Stimulated activated naive CD8-positive, alpha-beta T cell treated with anti-CD3 and anti-CD28 coated beads, Interleukin-15, Interleukin-2, amounts not matched to agents 100 U/mL and 50 U/mL, for 24 hours (primary cell): ENCODE results near the gene TKT.
A peak's percentile ranks its signal among the peaks of the same experiment; 100 is the strongest.
"Not testable (repeated sequence)": the region's sequence is repeated elsewhere in the genome, so short reads cannot be mapped to it uniquely, and the experiment has no call there.

ENCODE experiments used
- ATAC-seq: fragments of 150-1000 bp; cut with Tn5 transposase; one replicate; pipeline ENCODE4 v1.10.0; 2021
- DNase-seq: peaks from one replicate; pipeline ENCODE4 v3.0.0; 2021

TKT gene

GRCh38 chr3:53260286-53260785 is 4.5 kb upstream of the TKT start:
- no peak for DNase-seq
- no peak for ATAC-seq

- no peak for DNase-seq
These were observed 3.8 kb upstream of the TKT start for GRCh38 chr3:53259427-53260259.

GRCh38 chr3:53258600-53259426 is 3.0 kb upstream of the TKT start:
- DNase-seq, result no peak
- ATAC-seq, result no peak

More at GRCh38 chr3:53259427-53260259, 3.8 kb upstream of the TKT start:
- ATAC-seq, result no peak

DNA sequence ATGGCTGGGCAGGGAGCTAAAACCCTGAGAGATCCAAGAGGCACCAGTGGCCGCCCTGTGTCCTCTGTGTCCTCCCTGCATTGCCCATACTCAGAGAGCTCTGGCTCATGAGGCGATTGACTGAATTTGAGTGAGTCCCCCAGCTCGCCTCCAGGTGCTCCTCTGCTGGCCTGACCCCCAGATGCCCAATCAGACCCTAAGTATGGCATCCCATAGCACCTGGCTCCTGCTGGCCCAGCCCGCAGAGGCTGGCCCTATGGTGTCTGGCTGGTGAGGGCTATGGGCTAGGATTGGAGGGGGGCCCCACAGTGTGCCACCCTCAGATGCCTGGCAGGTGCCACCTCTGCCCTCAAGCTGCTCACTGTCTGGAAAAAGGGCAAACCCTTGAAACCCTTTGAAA is 1.6 kb upstream of the TKT start:
- no peak for ATAC-seq
- no peak for DNase-seq

GRCh38 chr3:53256704-53257055 is 858 bp upstream of the TKT start:
- ATAC-seq (no peak), DNase-seq (no peak)

GRCh38 chr3:53255423-53255774 is 423 bp downstream of the TKT start:
- ATAC-seq (peak; percentile 50), DNase-seq (peak; percentile 49)

- DNase-seq, result peak; percentile 67
- peak; percentile 45 for ATAC-seq
These were observed 1.1 kb downstream of the TKT start for GRCh38 chr3:53254509-53255422.

DNA sequence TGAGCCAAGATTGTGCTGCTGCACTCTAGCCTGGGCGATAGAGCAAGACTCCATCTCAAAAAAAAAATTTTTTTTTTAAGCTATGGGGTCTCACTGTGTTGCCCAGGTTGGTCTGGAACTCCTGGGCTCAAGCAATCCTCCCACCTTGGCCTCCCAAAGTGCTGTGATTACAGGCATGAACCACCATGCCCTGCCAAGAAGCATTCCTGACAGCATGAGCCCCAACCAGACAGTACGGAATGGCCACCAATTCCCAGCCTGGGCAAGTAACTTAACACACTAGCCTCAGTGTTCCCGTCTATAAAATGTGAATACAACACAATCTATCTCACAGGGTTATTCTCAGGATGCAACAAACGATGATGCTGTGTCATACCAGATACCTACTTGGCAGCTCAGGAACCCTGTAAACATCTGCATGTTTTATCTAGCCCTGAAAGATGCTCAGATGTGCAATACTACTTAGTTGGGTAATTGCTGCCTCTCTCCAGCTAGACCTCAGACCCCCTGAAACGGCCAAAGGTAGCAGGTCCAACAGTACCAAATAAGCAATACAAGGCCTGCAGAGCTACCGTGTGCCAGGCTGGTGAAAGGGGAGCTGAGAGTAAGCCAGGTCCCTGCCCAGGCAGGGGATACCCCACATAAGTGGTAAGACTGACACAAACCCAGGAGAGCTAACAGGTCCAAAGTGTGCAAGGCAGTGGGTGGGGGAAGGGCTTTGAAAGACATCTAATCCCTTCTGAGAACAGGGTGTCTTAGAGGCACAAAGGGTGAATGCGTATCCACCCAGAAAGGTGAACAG is 1.9 kb downstream of the TKT start:
- ATAC-seq, result no peak
- peak; percentile 17 for DNase-seq

- not testable (repeated sequence) for DNase-seq, ATAC-seq
These were observed 2.9 kb downstream of the TKT start for GRCh38 chr3:53252947-53253322.

DNA sequence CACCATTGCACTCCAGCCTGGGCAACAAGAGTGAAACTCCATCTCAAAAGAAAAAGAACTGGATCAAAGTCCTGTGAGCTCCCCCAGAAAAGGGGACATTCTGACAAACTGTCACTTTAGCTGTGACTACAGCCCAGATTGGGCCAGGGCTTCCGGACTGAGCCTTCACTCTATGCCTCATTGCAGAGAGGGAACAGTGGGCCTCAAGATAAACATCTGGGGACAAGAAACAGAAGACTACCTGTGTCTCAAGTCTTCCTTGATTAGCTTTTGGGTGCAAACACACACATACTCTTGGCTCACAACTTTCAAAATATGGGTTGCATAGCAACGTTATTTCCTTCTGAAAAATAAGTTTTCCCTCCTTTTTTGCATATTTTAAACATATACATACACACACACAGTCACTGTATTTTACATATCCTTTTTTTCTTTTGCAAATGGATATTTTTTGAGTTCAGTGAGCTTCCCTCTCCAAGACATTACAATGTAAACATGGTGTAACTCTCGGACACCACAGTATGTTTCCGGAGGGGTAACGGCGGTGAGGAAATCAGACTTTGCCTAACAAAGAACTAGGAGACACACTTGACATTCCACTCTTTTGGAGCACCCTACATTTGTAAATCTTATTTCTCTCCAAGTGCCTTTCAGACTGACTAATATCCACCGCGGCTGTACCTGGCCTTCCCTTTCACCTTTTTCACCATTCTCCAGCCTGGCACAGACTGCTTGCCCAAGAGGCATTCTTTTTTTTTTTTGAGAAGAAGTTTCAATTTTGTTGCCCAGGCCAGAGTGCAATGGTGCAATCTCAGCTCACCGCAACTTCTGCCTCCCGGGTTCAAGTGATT is 3.5 kb downstream of the TKT start:
- no peak for ATAC-seq

GRCh38 chr3:53250881-53251605 is 4.8 kb downstream of the TKT start:
- ATAC-seq (no peak), DNase-seq (no peak)

More for the DNA sequence above, 3.5 kb downstream of the TKT start:
- no peak for DNase-seq

GRCh38 chr3:53250453-53250852 is 5.4 kb downstream of the TKT start:
- ATAC-seq, result no peak
- no peak for DNase-seq

DNA sequence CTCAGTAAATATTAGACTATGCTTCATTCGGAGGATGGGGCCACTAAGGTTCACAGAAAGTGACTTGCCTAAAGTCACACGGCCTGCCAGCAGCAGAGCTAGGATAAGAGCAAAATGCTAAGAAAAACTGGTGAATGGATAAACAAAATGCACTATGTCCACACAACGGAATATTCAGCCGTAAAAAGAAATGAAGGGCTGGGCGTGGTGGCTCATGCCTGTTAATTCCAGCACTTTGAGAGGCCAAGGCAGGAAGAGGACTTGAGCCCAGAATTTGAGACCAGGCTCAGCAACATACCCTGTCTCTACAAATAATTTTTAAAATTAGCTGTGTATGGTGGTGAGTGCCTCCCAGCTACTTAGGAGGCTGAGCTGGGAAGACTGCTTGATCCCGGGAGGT is 7.7 kb downstream of the TKT start:
- DNase-seq (no peak), ATAC-seq (no peak)

DNA sequence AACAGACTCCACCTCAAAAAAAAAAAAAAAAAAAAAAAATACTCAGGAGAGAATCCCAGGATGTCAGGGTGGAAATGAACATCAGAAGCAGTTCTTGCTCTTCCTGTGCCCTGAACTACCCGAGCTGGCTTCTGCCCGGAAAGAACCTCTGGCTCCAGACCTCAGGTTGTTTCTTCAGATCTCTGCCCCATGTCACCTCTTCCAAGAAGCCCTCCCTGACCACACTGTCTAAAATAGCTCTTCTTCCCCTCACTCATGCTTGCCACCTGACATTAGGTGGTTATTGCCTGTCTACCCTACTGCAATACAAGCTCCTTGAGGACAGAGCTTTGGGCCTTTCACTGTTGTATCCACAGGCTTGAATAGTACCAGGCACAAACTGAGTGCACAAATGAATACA is 8.2 kb downstream of the TKT start:
- ATAC-seq, result no peak
- no peak for DNase-seq

DNA sequence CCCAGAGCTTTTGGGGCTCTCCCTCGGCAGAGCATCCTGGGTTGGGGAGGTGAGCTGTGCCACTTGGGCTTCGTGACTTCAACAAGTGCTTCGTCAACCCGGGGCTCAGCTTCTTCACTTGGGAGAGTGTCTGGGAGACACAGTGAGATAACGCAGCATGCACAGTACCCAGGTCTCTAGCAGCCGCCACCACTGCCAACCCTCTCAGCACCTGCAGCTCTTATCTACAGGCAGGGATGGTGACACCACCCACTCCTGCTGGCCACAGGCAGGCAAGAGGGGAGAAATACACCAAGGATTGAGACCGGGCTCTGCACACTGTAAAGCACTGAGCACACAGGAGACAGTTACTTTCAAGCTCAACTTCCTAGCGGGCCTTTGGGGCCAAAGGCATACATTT is 11.6 kb downstream of the TKT start:
- no peak for DNase-seq
- no peak for ATAC-seq

DNA sequence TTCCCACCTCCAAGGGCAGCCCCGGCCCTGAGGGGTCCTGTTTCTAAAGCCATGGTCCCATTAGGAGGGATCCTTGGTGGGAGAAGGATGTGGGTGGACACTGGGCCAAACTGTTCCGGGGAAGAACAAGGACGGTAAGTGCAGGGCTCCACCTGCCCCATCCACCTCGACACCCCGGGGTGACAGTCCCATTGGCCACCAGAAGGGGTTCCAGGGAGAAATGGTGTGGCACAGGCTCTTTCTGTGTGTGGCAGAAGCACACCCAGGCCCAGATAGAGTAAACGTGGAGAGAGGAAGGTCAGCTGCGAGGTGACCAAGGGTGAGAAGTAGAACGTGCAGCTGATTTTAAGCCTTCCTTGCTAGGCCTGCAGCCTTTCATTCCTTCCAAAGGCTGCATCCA is 12.0 kb downstream of the TKT start:
- no peak for ATAC-seq
- DNase-seq, result no peak

DNA sequence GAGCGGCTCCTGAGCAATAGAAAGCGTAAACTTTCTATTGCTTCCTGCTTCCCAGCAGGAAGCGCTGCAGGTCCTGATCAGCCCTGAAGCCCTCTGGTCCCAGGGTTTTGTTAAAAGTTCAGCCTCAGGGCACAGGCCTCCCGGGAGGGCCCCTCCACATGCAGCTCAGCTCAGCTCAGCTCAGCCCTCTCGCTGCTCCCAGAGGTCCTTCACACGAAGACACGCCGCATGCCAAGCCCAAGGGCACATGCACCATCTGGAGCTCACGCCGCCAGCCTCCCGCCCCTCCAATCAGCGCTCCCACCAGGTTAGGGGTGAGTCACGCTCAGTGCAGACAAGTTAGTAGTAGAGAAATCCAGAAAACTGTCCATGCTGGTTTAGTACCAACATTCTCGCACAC is 12.7 kb downstream of the TKT start:
- DNase-seq (no peak), ATAC-seq (no peak)

DNA sequence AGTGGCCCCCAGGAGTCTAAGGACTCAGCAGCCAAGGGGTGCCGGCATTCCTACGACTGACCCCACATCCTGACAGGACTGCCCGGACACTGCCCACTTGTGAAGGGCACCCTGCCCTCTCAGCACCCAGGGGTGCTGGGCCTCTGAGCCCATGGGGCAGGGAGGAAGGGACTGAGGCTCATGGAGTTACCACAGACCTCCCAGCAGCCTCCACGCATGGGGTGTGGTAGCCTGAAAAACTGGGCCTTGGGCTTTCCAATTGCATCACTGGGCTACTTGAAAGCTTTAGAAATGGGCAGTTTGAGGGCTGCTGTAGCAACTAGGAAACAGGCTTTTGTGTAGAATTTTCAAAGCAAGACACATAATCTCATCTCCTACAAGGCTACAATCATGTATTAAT is 13.2 kb downstream of the TKT start:
- ATAC-seq (no peak), DNase-seq (no peak)

DNA sequence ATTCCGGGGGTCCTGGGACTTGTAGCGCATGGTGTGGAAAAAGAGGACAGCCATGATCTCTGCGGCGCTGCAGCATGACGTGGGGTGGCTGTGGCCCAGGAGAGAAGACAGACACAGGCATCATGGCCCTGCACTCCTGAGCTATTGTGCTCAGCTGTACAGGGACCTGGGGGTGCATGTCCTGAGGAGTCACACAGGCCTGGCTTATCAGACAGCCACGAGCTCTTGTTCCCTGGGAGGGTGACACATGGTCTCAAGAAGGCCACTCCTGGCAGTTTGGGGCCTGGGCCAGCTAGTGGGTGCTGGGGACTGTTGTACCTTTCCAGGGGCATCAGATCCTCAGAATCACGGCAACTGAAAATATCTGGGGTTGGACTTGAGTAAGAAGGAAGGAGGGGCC is 13.7 kb downstream of the TKT start:
- DNase-seq (no peak), ATAC-seq (no peak)
